Choroid plexus epithelial cell (primary cell): ENCODE data around the gene TMEM45A.

Experiments used
- DNase-seq: peaks from one replicate; pipeline ENCODE4 v3.0.0-alpha.2; 2010; ENCODE audit warnings: low read depth
- H3K4me3 ChIP-seq: 2 replicates; pipeline ENCODE4 v1.5.1; 2011; ENCODE audit warnings: low read depth, mild to moderate bottlenecking, control low read depth, low read length, moderate library complexity
- CTCF ChIP-seq: conservative IDR thresholded peaks from 2 replicates; pipeline ENCODE4 v1.5.1; 2011; ENCODE audit warnings: low read depth, mild to moderate bottlenecking, control low read depth, inconsistent platforms, low read length, moderate library complexity

The TMEM45A gene

GRCh38 chr3:100516232-100516631, 23.8 kb downstream of the TMEM45A start:
- no peak for TF ChIP-seq CTCF
- DNase-seq: peak; percentile 61
- no peak overlapping the region for H3K4me3 ChIP-seq

- DNase-seq: peak; percentile 36
- H3K4me3 ChIP-seq: no peak overlapping the region
- TF ChIP-seq CTCF: no peak
Observed at GRCh38 chr3:100516838-100517237, 24.4 kb downstream of the TMEM45A start.

GRCh38 chr3:100517276-100517675, 24.9 kb downstream of the TMEM45A start:
- DNase-seq: no peak
- no peak for TF ChIP-seq CTCF
- H3K4me3 ChIP-seq: no peak overlapping the region

GRCh38 chr3:100518244-100518643, 25.8 kb downstream of the TMEM45A start:
- DNase-seq: no peak
- no peak for TF ChIP-seq CTCF
- H3K4me3 ChIP-seq: no peak overlapping the region

GRCh38 chr3:100518983-100519382, 26.6 kb downstream of the TMEM45A start:
- DNase-seq: peak; percentile 44
- H3K4me3 ChIP-seq: no peak overlapping the region
- TF ChIP-seq CTCF: no peak

GRCh38 chr3:100521439-100521845, 29.0 kb downstream of the TMEM45A start:
- no peak for DNase-seq
- no peak overlapping the region for H3K4me3 ChIP-seq
- TF ChIP-seq CTCF: no peak

GRCh38 chr3:100522125-100522524, 29.7 kb downstream of the TMEM45A start:
- no peak for DNase-seq
- no peak for TF ChIP-seq CTCF

More at GRCh38 chr3:100522125-100522524, 29.7 kb downstream of the TMEM45A start:
- H3K4me3 ChIP-seq: no peak overlapping the region
